Stomach (tissue), 9 donors: Measurements from ENCODE around the gene TTN. TPM values are rescaled to one million over a fixed set of nuclear protein-coding genes. Genes with fewer than 3 reads are reported as not detected.
A peak's percentile ranks its signal among the peaks of the same experiment; 100 is the strongest.

ENCODE experiments used
- DNase-seq, 2 donors: peaks; one replicate each; pipeline versions ENCODE4 v3.0.0 to v3.0.0-alpha.2; 2013 to 2019
- H3K27ac ChIP-seq, 5 donors: fragments of 200-600 bp in 4 of 5; sonication (generic) in 4 of 5; one replicate each; pipeline ENCODE4 v1.5.1; 2013 to 2019; ENCODE audit warnings: mild to moderate bottlenecking in 1 of 5, moderate library complexity in 1 of 5
- H3K27me3 ChIP-seq, 3 donors: fragments of 200-600 bp; sonication (generic); one replicate each; pipeline ENCODE4 v1.5.1; 2017 to 2019; ENCODE audit warnings: mixed run types in 1 of 3
- H3K36me3 ChIP-seq, 4 donors: fragments of 200-600 bp; sonication (generic); 1 replicate in 3 of 4; 2 replicates in 1 of 4; pipeline ENCODE4 v1.5.1; 2016 to 2019
- H3K4me1 ChIP-seq, 4 donors: fragments of 200-600 bp; sonication (generic); one replicate each; pipeline ENCODE4 v1.5.1; 2016 to 2019
- H3K4me3 ChIP-seq, 4 donors: fragments of 200-600 bp; sonication (generic) in 3 of 4; one replicate each; pipeline ENCODE4 v1.5.1; 2016 to 2019; ENCODE audit warnings: mild to moderate bottlenecking in 1 of 4
- H3K9me3 ChIP-seq, 4 donors: fragments of 200-600 bp; sonication (generic); one replicate each; pipeline ENCODE4 v1.5.1; 2016 to 2019
- EP300 ChIP-seq: sonication (generic); formaldehyde crosslinking; IDR thresholded peaks from one replicate; pipeline ENCODE4 v1.6.1; 2017; ENCODE audit warnings: antibody characterized with exemption
- POLR2A ChIP-seq, 4 donors: fragments of 450-650 bp; IDR thresholded peaks; one replicate each; pipeline ENCODE4 v1.6.1; 2016; ENCODE audit warnings: antibody characterized with exemption in 4 of 4, control low read depth in 2 of 4, mild to moderate bottlenecking in 1 of 4, moderate library complexity in 1 of 4
- POLR2AphosphoS5 ChIP-seq, 3 donors: sonication (generic); formaldehyde crosslinking; IDR thresholded peaks; one replicate each; pipeline ENCODE4 v1.6.1; 2016; ENCODE audit warnings: antibody characterized with exemption in 3 of 3
- WGBS, 5 donors: extraction: QIAGEN DNeasy Blood & Tissue Kit in 3 of 5; methylation state at CpG; one replicate each; pipeline versions ENCODE4 v1.1.5 to v1.1.7; 2013 to 2018; 5-methylcytosine and 5-hydroxymethylcytosine counted together
- intact Hi-C: fragments of 100-400 bp; cut with DNase I; formaldehyde crosslinking; loops from one replicate; pipeline ENCODE4 v1.15.1; 2023; ENCODE audit warnings: low total_unique reads
- polyA plus RNA-seq, 3 donors: library from polyadenylated mRNA; stranded (reverse); fragments of 200-250 nt; gene quantifications; one replicate each; pipeline ENCODE4 v1.2.3, GENCODE V29; 2013
- total RNA-seq, 5 donors: library from RNA; depleted of rRNA; stranded (reverse); fragments of >200 nt; gene quantifications; one replicate each; pipeline versions ENCODE4 v1.1.0 to v1.2.3, GENCODE V29; 2014 to 2016
- TF ChIP-seq, protein P1 (sequence below), 7 experiments: fragments of 450-650 bp in 4 of 7; fragments of 200-600 bp in 3 of 7; sonication (generic) in 3 of 7; IDR thresholded peaks; one replicate each; pipeline ENCODE4 v1.5.1; 2016 to 2019; ENCODE audit warnings: antibody characterized with exemption in 7 of 7, control low read depth in 2 of 7, mild to moderate bottlenecking in 1 of 7
- donor health status: healthy with polysubstance abuse.
- donor health status: Bipolar disorder and iron deficiency.
- donor health status: healthy.

TTN gene
- total and polyA plus RNA-seq, 8 donors, result 0.03 to 12.8 (median 2.2) TPM

DNA sequence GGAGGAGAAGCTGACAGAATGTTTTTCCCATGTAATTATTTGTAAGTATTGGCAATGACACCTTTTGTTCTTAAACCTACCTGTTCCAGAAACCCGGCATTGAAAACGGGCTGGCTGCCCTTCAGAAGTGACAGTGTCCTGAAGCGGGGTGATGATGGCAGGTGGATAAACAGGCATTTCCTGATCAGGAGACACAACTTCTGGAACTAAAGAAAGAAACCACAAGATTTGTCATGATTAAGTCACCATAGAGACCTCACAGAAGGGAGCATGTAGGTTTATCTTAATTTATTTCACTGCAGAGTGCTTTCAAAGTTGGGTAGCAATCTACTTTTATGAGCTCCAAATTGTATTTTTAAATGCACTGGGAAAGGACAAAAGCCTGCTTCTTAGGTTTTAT, 43.1 kb downstream of the TTN start:
- intact Hi-C loops, result no loop called here

DNA sequence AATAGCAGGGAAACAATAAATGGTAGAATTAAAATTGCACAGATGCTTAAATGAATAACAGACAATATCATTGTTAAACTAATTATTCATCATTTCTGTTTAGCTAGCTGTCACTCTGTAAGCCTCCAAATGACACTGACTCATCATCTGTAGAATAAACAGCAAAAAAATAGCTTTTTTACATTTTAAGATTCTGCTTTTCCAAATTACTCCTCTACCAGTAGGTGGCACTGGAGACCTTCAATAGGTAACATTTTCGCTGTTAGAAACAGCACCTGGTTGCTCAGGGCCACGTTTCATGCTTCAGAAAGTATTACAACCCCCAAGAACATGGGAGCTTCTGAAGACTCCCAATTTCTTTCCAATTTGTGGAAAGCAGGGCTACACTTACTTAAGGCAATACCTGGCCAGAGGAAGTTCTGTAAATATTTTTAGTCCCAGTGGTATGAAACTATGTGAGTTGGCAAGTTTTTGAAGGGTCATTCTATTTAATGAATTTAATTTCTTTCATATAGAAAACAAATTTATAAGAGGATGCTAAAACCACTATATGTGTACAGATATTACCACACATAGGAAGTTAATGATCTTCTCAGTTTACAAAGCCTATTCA, 45.4 kb downstream of the TTN start:
- H3K4me3 ChIP-seq, result no peak overlapping the region
- H3K9me3 ChIP-seq, result no peaks in the 10 kb centered on the region
- peak in 1 of 2 donors; percentile 76 for DNase-seq
- 0 to 8% (median 5%) methylated on average over 2 of the region's 2 CpGs for WGBS, 5 donors
- H3K27ac ChIP-seq, result no peak overlapping the region
- no peak for TF ChIP-seq POLR2AphosphoS5 (IDR thresholded peaks at IDR 0.05)
- TF ChIP-seq, protein P1, sequence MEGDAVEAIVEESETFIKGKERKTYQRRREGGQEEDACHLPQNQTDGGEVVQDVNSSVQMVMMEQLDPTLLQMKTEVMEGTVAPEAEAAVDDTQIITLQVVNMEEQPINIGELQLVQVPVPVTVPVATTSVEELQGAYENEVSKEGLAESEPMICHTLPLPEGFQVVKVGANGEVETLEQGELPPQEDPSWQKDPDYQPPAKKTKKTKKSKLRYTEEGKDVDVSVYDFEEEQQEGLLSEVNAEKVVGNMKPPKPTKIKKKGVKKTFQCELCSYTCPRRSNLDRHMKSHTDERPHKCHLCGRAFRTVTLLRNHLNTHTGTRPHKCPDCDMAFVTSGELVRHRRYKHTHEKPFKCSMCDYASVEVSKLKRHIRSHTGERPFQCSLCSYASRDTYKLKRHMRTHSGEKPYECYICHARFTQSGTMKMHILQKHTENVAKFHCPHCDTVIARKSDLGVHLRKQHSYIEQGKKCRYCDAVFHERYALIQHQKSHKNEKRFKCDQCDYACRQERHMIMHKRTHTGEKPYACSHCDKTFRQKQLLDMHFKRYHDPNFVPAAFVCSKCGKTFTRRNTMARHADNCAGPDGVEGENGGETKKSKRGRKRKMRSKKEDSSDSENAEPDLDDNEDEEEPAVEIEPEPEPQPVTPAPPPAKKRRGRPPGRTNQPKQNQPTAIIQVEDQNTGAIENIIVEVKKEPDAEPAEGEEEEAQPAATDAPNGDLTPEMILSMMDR (IDR thresholded peaks at IDR 0.05), result peak in 5 of 7 experiments; percentile 19 to 57 (median 49)
- intact Hi-C loops, result no loop called here
- no peaks in the 10 kb centered on the region for H3K36me3 ChIP-seq
- no peaks in the 10 kb centered on the region for H3K4me1 ChIP-seq
- no peaks in the 10 kb centered on the region for H3K27me3 ChIP-seq

More for the DNA sequence above, 43.1 kb downstream of the TTN start:
- TF ChIP-seq POLR2A (IDR thresholded peaks at IDR 0.05) (no peak), POLR2AphosphoS5 (IDR thresholded peaks at IDR 0.05) (no peak), EP300 (no peak)
- TF ChIP-seq, protein P1 (IDR thresholded peaks at IDR 0.05), result no peak
- H3K27ac ChIP-seq, result no peak overlapping the region
- no peaks in the 10 kb centered on the region for H3K9me3 ChIP-seq
- H3K27me3 ChIP-seq, result no peaks in the 10 kb centered on the region
- H3K4me1 ChIP-seq, result no peaks in the 10 kb centered on the region
- H3K4me3 ChIP-seq, result no peak overlapping the region
- WGBS, 5 donors, result 62 to 73% (median 68%) methylated on average over 3 of the region's 3 CpGs
- no peaks in the 10 kb centered on the region for H3K36me3 ChIP-seq
- DNase-seq, result no peak

DNA sequence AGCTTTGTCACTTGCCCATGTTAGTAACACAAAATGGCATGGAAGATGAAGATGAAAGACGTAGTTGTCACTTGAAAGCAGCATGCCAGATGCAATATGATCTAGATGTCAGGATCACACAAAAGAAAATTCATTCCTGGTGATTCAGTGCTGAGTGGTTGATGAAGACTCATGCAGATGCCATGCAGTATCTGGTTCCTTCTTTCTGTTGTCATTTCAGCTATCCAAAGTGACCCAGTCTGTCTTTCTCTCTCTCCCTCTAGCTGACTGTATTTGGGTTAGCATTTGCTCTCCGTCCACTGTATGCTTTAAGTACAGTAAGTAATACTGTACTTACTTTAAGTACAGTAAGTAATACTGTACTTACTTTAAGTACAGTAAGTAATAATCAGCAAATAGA, 50.4 kb downstream of the TTN start:
- Histone ChIP-seq H3K36me3 (no peaks in the 10 kb centered on the region), H3K4me1 (no peaks in the 10 kb centered on the region), H3K27me3 (no peaks in the 10 kb centered on the region), H3K27ac (no peak overlapping the region), H3K4me3 (no peak overlapping the region), H3K9me3 (no peaks in the 10 kb centered on the region)
- no peak for DNase-seq
- TF ChIP-seq EP300 (no peak), POLR2AphosphoS5 (IDR thresholded peaks at IDR 0.05) (no peak), POLR2A (IDR thresholded peaks at IDR 0.05) (no peak)
- TF ChIP-seq, protein P1 (IDR thresholded peaks at IDR 0.05), result no peak
- 87 to 91% (median 90%) methylated on average over 2 of the region's 2 CpGs for WGBS, 5 donors
- intact Hi-C loops, result no loop called here

DNA sequence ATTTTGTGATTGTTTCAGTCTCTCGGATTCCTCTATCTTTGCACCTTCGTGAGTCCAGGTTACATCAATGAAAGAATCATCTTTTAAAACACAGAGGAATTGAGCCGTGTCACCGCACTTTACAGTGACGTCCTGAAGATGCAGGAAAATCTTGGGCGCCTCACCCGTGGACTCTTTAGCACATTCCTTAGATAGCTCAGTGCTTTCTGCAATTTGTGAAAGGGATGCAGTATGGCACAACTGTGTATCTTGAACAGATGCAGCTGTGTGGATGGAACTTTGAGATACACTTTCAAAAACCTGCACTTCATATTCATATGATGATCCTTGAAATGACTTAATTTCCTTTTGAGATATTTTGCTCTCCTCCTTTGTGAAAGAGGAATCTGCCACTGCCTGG, 50.9 kb downstream of the TTN start:
- H3K36me3 ChIP-seq, result no peaks in the 10 kb centered on the region
- no peak overlapping the region for H3K4me3 ChIP-seq
- DNase-seq, result no peak
- intact Hi-C loops, result no loop called here
- no peak overlapping the region for H3K27ac ChIP-seq
- H3K9me3 ChIP-seq, result no peaks in the 10 kb centered on the region
- TF ChIP-seq POLR2AphosphoS5 (IDR thresholded peaks at IDR 0.05) (no peak), POLR2A (IDR thresholded peaks at IDR 0.05) (no peak), EP300 (no peak)
- TF ChIP-seq, protein P1 (IDR thresholded peaks at IDR 0.05), result no peak
- H3K4me1 ChIP-seq, result no peaks in the 10 kb centered on the region
- 84 to 93% (median 92%) methylated on average over 7 of the region's 7 CpGs for WGBS, 5 donors
- H3K27me3 ChIP-seq, result no peaks in the 10 kb centered on the region
